VCaP (cell line): Measurements from ENCODE around the gene PHLDB2.

Source experiments
- H3K27ac ChIP-seq: fragments of 450-650 bp; 2 replicates; pipeline ENCODE4 v1.5.1; 2017
- TF ChIP-seq, protein P1 (sequence below): fragments of 450-650 bp; conservative IDR thresholded peaks from 2 replicates; pipeline ENCODE4 v1.5.1; 2017; ENCODE audit warnings: mild to moderate bottlenecking, moderate library complexity

PHLDB2 gene

DNA sequence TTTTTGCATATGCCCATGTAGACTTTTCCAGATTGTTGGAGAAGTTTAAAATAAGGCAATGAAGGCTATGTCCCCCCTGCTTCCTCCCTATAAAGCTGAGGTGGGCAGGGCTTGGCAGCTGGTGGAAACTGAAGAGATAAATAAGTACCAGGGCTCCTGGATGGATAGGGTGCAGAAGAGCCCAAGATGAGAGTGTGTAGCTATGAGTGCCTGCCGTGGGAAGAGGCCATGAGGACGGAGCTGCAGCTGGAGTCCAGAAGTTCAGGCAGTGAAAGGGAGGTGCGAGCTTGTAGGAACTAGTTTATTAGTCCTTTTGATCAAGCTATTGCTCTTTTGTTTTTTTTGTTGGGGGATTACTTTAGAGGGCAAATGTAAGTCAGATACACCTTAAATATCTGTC is 52.4 kb downstream of the PHLDB2 start:
- no peak overlapping the region for H3K27ac ChIP-seq
- TF ChIP-seq, protein P1, sequence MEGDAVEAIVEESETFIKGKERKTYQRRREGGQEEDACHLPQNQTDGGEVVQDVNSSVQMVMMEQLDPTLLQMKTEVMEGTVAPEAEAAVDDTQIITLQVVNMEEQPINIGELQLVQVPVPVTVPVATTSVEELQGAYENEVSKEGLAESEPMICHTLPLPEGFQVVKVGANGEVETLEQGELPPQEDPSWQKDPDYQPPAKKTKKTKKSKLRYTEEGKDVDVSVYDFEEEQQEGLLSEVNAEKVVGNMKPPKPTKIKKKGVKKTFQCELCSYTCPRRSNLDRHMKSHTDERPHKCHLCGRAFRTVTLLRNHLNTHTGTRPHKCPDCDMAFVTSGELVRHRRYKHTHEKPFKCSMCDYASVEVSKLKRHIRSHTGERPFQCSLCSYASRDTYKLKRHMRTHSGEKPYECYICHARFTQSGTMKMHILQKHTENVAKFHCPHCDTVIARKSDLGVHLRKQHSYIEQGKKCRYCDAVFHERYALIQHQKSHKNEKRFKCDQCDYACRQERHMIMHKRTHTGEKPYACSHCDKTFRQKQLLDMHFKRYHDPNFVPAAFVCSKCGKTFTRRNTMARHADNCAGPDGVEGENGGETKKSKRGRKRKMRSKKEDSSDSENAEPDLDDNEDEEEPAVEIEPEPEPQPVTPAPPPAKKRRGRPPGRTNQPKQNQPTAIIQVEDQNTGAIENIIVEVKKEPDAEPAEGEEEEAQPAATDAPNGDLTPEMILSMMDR: no peak

DNA sequence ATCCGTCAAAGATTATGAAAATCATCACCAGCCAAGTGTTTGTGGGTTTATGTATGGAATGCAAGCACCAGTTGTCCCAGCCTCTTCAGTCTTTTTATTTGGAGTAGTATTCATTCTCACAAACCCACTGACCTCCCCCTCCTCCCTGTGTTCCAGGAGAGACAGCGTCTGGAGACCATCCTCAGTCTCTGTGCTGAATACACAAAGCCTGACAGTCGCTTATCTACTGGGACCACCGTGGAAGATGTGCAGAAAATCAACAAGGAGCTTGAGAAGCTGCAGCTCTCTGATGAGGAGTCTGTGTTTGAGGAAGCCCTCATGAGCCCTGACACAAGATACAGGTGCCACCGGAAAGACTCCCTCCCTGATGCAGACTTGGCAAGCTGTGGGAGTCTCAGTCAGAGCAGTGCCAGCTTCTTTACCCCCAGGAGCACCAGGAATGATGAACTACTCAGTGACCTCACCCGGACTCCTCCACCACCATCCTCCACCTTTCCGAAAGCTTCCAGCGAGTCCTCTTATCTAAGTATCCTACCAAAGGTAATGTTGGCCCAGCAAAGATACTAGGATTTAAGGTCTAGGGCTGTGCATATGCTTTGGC is 54.2 kb downstream of the PHLDB2 start:
- H3K27ac ChIP-seq: no peak overlapping the region
- TF ChIP-seq, protein P1: no peak

DNA sequence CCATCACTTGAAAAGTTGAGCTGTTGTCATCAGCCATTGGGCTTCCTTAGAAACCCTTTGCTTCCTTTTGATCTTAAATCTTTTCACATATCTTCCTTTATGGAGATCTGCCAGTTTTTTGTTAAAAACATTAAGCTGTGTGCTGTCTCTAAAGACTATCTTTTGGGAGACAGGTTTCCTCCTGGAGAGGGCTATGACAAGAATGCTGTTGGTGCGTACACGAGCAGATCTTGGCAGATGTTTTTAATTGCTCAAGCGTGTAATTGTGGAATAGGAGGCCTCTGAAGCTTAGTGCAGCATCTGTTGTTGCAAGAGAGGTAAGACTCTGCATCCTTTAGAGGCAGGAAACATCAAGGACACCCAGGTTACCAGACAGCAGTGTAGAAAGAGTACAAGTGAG is 56.8 kb downstream of the PHLDB2 start:
- 0 out of 2 replicates have a peak overlapping the region, but pooled peaks have one; percentile 4 for H3K27ac ChIP-seq

DNA sequence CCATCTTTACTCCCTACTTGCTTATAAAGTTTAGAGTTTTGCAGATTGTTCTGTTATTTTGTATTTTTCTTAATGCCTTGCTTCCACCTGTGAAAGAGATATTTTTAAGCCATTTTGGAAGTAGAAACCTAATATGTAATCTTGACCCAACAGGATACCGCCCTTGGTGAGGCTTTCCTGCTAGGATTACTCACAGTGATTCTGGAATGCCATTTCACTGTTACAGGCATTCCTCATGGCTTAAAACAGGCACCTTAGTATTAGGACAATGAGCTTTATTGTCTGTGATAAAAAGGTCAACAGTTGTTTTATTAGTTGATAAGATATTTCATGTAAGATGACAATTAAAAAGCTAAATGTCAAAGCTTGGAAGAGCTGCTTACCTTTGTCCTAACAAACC is 58.2 kb downstream of the PHLDB2 start:
- TF ChIP-seq, protein P1: no peak
- peak overlapping the region; percentile 18 for H3K27ac ChIP-seq

More for the DNA sequence above, 56.8 kb downstream of the PHLDB2 start:
- TF ChIP-seq, protein P1: no peak

DNA sequence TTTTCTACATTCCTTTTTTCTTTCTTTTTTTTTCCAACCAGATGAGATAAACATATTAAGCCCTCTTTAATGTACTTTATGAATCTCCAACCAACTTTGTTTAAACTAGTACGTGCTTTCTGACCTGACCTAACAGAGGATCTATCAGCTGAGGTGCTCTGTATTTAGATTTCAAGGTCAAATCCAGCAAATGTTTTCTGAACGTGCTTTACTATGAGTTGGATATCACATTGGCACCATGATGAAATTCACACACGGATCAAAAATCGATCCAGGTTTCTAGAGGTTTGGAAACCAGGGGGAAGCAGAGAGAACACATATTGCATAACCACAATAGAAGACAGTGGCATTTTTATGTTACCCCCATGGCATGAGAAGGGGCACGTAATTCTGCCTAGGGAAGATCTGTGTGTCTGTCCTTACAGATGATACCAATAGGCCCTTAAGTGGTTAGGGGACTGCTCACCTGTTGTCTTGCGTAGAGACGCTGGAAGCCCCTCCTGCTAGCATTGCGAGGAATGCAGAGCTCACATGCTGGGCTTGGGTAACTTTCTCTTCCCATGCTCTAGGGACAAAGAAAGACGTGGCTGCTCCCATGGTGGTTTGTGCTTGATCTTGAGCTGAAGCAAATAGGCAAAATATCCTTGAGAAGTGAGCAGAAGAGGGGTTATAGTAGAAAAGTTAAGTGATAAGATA is 60.5 kb downstream of the PHLDB2 start:
- TF ChIP-seq, protein P1: no peak

DNA sequence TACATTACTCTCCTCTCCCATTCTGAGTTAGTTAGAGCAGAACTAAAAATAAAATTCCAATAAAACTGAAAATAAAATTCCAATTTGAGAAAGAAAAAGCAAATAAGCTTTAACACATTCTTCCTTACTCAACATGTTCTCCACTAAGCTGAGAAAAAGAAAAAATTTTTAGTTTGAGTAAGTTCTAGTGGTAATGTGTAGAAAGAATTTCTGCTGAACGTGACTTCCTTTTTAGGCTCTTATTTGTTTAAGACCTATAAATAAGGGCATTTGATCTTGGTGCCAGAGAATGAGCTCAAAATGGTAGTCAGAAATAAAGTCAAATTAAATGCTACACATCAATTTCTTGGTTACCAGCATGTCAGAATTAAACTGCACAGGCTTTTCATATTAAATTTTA is 62.1 kb downstream of the PHLDB2 start:
- TF ChIP-seq, protein P1: no peak

More for the DNA sequence above, 60.5 kb downstream of the PHLDB2 start:
- no peak overlapping the region for H3K27ac ChIP-seq

DNA sequence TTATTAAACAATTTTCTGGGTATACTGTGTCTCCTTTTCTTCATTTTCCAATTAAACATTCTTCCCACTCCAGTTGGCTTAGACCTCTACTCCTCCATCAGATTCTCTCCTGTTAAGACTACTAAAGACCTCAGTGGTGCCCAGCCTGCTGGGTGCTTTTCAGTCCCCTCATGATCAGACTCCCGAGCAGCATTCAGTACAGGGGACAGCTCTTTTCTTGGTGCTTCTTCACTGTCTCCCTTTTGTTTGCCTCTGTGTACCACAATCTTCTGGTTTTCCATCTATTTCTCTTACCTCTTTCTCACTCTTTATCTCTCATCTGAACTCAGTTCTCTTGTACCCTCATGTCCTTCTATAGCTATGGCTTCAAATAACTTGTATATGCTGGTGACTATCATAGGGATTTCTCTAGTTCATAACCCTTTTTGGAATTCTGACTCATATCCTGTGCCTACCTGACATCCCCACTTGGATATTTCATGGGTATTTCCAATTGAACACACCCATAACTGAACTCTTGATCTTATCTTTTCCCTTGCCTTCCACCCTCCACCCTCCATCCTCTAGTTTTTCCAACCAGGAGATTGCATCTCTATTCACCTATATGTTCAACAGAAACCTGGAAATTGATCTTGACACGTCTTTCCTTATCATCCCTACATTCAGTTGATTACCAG is 64.2 kb downstream of the PHLDB2 start:
- TF ChIP-seq, protein P1: no peak
- H3K27ac ChIP-seq: no peak overlapping the region

More for the DNA sequence above, 62.1 kb downstream of the PHLDB2 start:
- H3K27ac ChIP-seq: no peak overlapping the region
